Pons (tissue), 1 donor: ENCODE results near the gene TSC22D2.
"Not testable (repeated sequence)": the region's sequence is repeated elsewhere in the genome, so short reads cannot be mapped to it uniquely, and the experiment has no call there.

Source experiments
- DNase-seq: peaks from one replicate; pipeline ENCODE4 v3.0.0-alpha.2; 2016; ENCODE audit warnings: low spot score

The TSC22D2 gene

GRCh38 chr3:150490277-150490986 lies 82.3 kb downstream of the TSC22D2 start:
- DNase-seq, result no peak

GRCh38 chr3:150494411-150494977 lies 86.4 kb downstream of the TSC22D2 start:
- DNase-seq, result peak; percentile 36

DNA sequence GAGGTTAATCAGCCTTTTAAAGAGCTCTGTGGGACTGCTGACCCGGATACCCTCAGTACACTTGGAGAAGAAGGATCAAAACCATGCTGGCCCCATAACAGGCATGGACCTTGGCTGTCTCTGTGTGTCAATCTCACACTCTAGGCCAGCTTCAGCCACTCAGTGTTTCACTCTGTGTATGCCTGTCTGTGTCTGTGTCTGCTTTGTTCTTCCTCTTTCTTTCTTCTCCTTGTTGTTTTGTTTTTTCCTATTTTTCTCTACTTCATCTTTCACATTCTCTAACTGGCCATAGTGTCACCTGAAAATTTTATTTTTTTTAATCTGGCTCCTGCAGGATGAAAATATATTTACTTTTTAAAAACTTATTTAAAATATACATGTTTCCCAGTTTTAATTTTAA lies 87.1 kb downstream of the TSC22D2 start:
- DNase-seq, result peak; percentile 63

GRCh38 chr3:150495563-150496168 lies 87.6 kb downstream of the TSC22D2 start:
- peak; percentile 81 for DNase-seq

DNA sequence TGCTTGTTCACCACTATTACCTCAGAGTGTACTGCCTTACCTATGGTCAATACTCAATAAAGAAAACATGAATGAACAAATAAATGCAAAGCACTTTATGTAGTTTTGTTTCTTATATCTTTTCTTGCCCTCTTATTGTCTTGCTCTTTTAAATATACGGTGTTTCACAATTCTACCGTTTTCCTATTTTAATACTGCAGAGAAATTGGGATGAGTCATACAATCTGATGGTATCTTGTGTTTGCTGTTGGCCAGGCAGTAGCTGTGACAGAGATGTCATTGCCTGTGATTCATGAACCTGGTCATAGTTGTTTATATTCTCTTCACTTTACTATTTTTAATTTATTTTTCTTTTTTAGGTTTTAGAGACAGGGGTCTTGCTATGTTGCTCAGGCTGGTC lies 89.9 kb downstream of the TSC22D2 start:
- DNase-seq, result no peak

DNA sequence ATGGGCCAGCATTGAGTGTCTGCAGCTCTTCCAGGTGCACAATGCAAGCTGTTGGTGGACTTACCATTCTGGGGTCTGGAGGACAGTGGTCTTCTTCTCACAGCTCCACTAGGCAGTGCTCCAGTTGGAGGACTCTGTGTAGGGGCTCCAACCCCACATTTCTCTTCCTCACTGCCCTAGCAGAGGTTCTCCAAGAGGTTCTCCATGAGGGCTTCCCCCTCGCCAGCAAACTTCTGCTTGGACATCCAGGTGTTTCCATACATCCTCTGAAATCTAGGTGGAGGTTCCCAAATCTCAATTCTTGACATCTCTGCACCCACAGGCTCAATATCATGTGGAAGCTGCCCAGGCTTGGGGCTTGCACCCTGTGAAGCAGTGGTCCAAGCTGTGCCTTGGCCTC lies 92.9 kb downstream of the TSC22D2 start:
- DNase-seq, result not testable (repeated sequence)

DNA sequence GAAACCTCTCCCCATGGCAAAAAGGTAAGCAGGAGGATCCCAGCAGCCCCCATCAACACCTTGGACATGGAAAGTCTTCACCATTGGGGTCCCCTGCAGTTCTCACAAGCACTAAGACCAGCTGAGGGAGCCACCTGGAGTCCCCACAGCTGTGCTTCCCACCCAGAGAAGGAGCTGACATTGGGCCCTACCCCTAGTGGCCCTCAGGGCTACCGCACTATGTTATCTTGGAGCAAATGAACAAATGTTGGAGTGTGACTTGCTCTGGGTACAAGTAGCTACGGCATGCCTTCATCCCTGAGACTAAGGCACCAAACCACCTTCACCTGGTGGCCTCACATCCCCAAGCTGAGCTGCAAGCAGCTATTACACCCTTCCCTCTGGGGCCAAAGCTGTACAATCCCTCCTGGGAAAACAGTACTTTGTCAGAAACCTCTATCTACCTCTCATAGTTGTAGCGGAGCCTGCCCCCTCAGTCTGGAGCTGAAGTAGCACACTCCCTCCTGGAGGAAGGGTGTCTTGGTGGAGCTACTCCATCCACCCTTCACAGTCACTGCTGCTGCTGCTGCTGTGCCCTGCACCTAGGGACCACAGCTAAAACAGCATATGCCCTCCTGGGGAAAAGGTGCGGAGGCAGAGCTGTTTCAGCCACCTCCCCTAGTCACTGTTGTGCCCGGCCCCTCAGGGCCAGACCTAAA lies 95.5 kb downstream of the TSC22D2 start:
- DNase-seq, result no peak

DNA sequence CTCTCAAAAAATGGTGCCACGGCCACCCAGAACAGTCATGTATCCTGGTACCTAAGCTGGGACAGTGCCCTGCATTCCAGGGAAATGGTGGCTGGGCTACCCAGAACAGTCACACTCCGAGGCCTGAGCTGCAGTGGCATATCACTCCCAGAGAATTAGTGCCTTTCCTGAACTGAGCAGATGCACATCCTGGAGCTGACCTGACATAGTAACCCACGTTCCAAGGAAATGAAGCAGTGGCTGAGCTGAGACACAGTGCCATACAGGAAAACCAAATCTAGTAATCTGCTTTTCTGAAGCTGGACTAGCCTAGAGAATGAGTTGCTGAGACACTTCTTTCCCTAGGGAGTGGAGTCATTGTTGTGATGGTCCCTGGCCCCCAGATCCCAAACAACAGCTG lies 96.4 kb downstream of the TSC22D2 start:
- DNase-seq, result no peak

DNA sequence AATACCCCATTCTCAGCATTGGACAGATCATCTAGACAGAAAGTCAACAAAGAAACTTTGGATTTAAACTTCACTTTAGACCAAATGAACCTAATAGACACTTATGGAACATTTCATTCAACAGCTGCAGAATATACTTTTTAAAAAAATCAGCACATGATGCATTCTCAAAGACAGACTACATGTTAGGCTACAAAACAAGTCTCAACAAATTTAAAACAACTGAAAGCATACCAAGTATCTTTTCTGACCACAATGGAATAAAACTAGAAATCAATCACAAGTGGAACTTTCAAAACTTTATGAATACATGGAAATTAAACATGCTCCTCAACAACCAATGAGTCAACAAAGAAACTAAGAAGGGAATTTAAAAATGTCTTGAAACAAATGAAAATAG lies 100.3 kb downstream of the TSC22D2 start:
- DNase-seq, result no peak

- no peak for DNase-seq
Observed at GRCh38 chr3:150509780-150510179, 101.7 kb downstream of the TSC22D2 start.

DNA sequence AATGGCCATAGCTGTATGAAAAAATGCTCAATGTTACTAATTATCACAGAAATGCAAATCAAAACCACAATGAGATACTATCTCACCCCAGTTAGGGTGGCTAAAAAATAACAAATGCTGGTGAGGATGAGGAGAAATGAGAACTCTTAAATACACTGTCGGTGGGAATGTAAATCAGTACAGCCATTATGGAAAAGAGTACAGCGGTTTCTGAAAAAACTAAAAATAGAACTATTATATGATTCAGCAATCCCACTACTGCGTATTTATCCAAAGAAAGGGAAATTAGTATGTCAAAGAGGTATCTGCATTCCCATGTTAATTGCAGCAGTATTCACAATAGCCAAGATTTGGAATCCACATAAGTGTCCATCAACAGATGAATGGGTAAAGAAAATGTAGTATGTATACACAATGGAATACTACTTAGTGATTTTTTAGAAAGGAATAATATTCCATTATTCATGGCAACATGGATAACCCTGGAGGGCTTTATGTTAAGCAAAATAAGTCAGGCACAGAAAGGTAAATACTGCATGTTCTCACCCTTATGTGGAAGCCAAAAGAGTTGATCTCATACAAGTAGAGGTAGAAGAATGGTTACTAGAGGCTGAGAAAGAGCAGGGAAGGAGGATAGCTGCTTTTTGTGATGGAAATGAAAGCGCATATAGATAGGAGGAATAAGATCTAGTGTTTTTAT lies 103.2 kb downstream of the TSC22D2 start:
- no peak for DNase-seq

GRCh38 chr3:150515210-150515609 lies 107.1 kb downstream of the TSC22D2 start:
- DNase-seq, result no peak
